DND-41 (cell line): ENCODE measurements around the gene DUSP10.

Experiments
- ATAC-seq: fragments of 200-7000 bp; cut with Tn5 transposase; 3 replicates; pipeline ENCODE4 v1.9.1; 2021; ENCODE audit warnings: low read depth; ENCODE audit not compliant: insufficient read depth
- DNase-seq: peaks from one replicate; pipeline ENCODE4 v3.0.0-alpha.2; 2020
- H2AFZ ChIP-seq: 2 replicates; pipeline ENCODE4 v1.6.0; 2012; ENCODE audit warnings: low read depth, low read length
- H3K27ac ChIP-seq: 2 replicates; pipeline ENCODE4 v1.5.1; 2012; ENCODE audit warnings: low read length, inconsistent platforms
- H3K27me3 ChIP-seq: fragments of 200-600 bp; sonication (generic); 2 replicates; pipeline ENCODE4 v1.6.0; 2012; ENCODE audit warnings: low read length, mild to moderate bottlenecking, inconsistent platforms; ENCODE audit not compliant: insufficient read depth, poor library complexity
- H3K36me3 ChIP-seq: 2 replicates; pipeline ENCODE4 v1.5.1; 2012; ENCODE audit warnings: low read length, inconsistent platforms; ENCODE audit not compliant: insufficient read depth
- H3K4me1 ChIP-seq: 2 replicates; pipeline ENCODE4 v1.5.1; 2012; ENCODE audit warnings: mild to moderate bottlenecking, low read length; ENCODE audit not compliant: insufficient read depth
- H3K4me2 ChIP-seq: 2 replicates; pipeline ENCODE4 v1.6.0; 2012; ENCODE audit warnings: mild to moderate bottlenecking, moderate library complexity, low read length, inconsistent platforms; ENCODE audit not compliant: insufficient read depth
- H3K4me3 ChIP-seq, 2 experiments: fragments of 200-600 bp in 1 of 2; shearing (Covaris generic) in 1 of 2; 2 replicates each; pipeline ENCODE4 v1.5.1; 2012 to 2016; ENCODE audit warnings: inconsistent platforms in 2 of 2, low read length in 2 of 2, mild to moderate bottlenecking in 2 of 2, low read depth in 1 of 2, moderate library complexity in 1 of 2
- H3K79me2 ChIP-seq: 2 replicates; pipeline ENCODE4 v1.6.0; 2012; ENCODE audit warnings: low read length, inconsistent platforms; ENCODE audit not compliant: insufficient read depth
- H3K9ac ChIP-seq: 2 replicates; pipeline ENCODE4 v1.6.0; 2012; ENCODE audit warnings: low read depth, mild to moderate bottlenecking, inconsistent platforms, low read length, moderate library complexity
- H3K9me3 ChIP-seq: 2 replicates; pipeline ENCODE4 v1.5.1; 2012; ENCODE audit warnings: low read length, moderate library complexity, mild to moderate bottlenecking, inconsistent platforms; ENCODE audit not compliant: insufficient read depth, severe bottlenecking
- H4K20me1 ChIP-seq: 2 replicates; pipeline ENCODE4 v1.6.0; 2012; ENCODE audit warnings: low read length; ENCODE audit not compliant: insufficient read depth
- EZH2 ChIP-seq: IDR thresholded peaks from 3 replicates; pipeline ENCODE4 v1.6.1; 2012; ENCODE audit warnings: borderline replicate concordance, low read depth, mild to moderate bottlenecking, moderate library complexity, low read length, inconsistent platforms; ENCODE audit not compliant: severe bottlenecking
- TF ChIP-seq, protein P1 (sequence below): IDR thresholded peaks from 2 replicates; pipeline ENCODE4 v1.5.1; 2012; ENCODE audit warnings: borderline replicate concordance, low read length, moderate library complexity, mild to moderate bottlenecking; ENCODE audit not compliant: poor library complexity, severe bottlenecking; ENCODE audit errors: extremely low read depth

DUSP10 gene

DNA sequence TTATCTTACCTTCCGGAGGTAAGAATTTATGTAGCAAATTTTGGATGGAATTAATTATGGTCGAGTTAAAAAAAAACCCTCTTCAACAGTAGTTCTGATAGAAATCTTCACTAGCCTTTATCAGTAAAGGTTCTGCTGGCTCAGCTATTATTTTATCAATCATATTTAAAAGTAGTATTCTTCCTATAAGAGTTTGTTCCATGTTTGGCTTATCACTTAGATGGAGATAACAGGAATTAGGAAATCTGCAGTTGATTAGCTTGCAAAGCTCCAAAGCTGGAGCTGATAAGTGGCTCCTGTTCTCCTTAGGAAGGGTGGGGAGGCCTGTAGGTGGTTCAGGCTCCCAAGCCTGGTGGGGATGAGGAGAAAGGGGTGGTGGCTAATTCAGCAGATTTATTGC, 31.5 kb upstream of the DUSP10 start:
- TF ChIP-seq, protein P1, sequence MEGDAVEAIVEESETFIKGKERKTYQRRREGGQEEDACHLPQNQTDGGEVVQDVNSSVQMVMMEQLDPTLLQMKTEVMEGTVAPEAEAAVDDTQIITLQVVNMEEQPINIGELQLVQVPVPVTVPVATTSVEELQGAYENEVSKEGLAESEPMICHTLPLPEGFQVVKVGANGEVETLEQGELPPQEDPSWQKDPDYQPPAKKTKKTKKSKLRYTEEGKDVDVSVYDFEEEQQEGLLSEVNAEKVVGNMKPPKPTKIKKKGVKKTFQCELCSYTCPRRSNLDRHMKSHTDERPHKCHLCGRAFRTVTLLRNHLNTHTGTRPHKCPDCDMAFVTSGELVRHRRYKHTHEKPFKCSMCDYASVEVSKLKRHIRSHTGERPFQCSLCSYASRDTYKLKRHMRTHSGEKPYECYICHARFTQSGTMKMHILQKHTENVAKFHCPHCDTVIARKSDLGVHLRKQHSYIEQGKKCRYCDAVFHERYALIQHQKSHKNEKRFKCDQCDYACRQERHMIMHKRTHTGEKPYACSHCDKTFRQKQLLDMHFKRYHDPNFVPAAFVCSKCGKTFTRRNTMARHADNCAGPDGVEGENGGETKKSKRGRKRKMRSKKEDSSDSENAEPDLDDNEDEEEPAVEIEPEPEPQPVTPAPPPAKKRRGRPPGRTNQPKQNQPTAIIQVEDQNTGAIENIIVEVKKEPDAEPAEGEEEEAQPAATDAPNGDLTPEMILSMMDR: no peak
- TF ChIP-seq EZH2: no peak
- no peaks in the 10 kb centered on the region for H4K20me1 ChIP-seq
- ATAC-seq: no peak

DNA sequence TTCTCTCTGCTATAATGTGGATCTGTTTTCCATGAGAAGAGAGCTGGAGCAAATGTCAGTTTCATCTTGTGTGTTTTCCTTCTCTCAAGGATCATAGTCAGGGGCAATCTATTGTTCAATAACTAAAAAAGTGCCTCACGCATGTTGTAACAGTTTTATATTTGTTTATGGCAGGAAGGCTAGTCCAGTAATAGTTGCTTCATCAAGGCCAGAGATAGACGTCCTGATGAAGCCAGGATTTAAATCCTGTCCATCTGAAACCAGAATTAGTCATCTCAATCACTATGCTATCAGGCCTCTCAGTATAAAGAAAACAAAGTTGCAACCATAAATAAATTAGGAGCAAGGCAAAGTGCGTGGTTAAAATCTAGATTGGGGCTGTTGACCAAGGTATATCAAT, 30.2 kb upstream of the DUSP10 start:
- Histone ChIP-seq H3K4me3 (no peak overlapping the region), H2AFZ (no peak overlapping the region), H3K79me2 (no peaks in the 10 kb centered on the region), H3K4me1 (peaks cover 14% of the 10 kb centered on the region), H3K9ac (no peak overlapping the region), H4K20me1 (no peaks in the 10 kb centered on the region), H3K36me3 (no peaks in the 10 kb centered on the region), H3K27ac (no peak overlapping the region), H3K27me3 (no peaks in the 10 kb centered on the region), H3K9me3 (no peaks in the 10 kb centered on the region), H3K4me2 (no peak overlapping the region)
- ATAC-seq (no peak), DNase-seq (no peak)
- TF ChIP-seq EZH2: no peak
- TF ChIP-seq, protein P1: no peak

More for the DNA sequence above, 31.5 kb upstream of the DUSP10 start:
- H3K27ac ChIP-seq: no peak overlapping the region
- H3K79me2 ChIP-seq: no peaks in the 10 kb centered on the region
- H2AFZ ChIP-seq: no peak overlapping the region
- H3K4me3 ChIP-seq: no peak overlapping the region
- no peaks in the 10 kb centered on the region for H3K36me3 ChIP-seq
- H3K4me1 ChIP-seq: peaks cover 25% of the 10 kb centered on the region
- no peak overlapping the region for H3K9ac ChIP-seq
- no peak overlapping the region for H3K4me2 ChIP-seq
- H3K9me3 ChIP-seq: no peaks in the 10 kb centered on the region
- no peaks in the 10 kb centered on the region for H3K27me3 ChIP-seq
- DNase-seq: no peak

DNA sequence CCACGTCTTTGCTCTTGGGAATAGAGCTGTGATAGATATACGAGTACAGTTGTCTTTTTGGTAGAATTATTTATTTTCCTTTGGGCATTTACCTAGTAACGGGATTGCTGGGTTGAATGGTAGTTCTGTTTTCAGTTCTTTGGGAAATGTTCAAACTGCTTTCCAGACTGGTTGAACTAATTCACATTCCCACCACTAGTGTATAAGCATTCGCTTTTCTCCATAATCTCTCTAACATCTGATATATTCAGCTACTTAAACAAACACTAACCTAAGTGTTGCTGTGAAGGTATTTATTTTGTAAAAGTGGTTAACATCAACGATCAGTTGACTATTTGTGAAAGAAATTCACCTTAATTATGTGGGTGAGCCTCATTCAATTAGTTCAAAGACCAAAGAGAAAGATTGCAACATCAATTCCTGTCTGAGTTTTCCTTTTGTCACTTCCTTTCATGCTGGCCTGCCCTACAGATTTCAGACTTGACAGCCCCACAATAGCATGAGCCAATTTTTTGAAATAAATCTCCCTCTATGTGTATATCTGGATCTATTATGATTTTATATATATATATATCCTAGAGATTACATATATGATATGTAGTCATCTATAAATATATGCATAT, 26.7 kb upstream of the DUSP10 start:
- H3K4me2 ChIP-seq: no peak overlapping the region

More for the DNA sequence above, 26.7 kb upstream of the DUSP10 start:
- Histone ChIP-seq H4K20me1 (no peaks in the 10 kb centered on the region), H3K9ac (no peak overlapping the region), H3K4me1 (peaks cover 15% of the 10 kb centered on the region), H3K36me3 (no peaks in the 10 kb centered on the region), H3K79me2 (no peaks in the 10 kb centered on the region), H3K9me3 (no peaks in the 10 kb centered on the region), H3K27me3 (no peaks in the 10 kb centered on the region), H2AFZ (no peak overlapping the region), H3K4me3 (no peak overlapping the region), H3K27ac (no peak overlapping the region)
- TF ChIP-seq EZH2: no peak
- TF ChIP-seq, protein P1: no peak
- peak; percentile 62; the same call in 2 of the 3 replicates for ATAC-seq
- DNase-seq: no peak
